HG02943 (cell line): ENCODE measurements around the gene MYOM3.
"Not testable (repeated sequence)": the region's sequence is repeated elsewhere in the genome, so short reads cannot be mapped to it uniquely, and the experiment has no call there.

Source experiments
- ATAC-seq: cut with Tn5 transposase; IDR thresholded peaks from one replicate; pipeline ENCODE4 v1.9.1; 2021; ENCODE audit warnings: mild to moderate bottlenecking, low read depth, moderate library complexity; ENCODE audit not compliant: unreplicated experiment

The MYOM3 gene

DNA sequence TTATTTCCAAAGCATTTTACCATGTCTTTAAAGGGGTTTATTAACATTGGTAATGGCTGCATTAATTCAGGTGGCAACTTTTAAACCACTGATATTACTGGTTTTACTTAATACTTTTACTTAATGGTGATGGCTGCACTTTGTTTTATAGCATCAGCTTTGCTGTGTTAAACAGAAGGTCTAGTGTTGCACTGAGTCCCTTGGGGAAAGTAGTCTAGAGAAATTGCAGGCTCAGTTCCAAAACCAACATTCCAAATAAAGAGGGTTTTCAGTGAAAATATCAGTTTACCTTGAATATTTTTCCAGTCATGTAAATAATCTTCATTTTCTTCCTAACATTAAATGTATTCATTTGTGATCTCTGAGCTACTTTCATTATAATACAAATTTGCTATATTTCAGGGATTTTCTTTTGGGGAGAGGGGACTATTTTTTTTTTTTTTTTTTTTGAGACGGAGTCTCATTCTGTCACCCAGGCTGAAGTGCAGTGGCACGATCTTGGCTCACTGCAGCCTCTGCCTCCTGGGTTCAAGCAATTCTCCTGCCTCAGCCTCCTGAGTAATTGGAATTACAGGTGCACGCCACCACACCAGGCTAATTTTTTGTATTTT lies 103.3 kb downstream of the MYOM3 start:
- not testable (repeated sequence) for ATAC-seq

DNA sequence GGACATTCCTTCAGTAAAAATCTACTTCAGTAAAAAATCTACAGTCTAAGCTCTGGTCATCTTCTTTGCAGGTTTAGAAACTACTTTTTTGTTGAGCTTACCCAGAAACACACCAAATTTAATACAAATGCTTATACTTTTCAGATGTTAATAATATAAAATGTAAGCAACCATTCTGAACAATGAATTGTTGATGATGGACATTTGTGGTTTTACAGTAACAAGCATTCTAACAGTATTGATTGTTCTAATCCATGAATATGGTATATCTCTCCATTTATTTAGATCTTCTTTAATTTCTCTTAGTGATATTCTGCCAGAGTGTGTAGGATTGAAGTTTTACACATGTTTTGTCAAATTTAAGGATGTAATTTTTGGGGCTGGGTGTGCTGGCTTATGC lies 104.9 kb downstream of the MYOM3 start:
- no peak for ATAC-seq
